Measurements from ENCODE around the gene FAM118B.

Gene FAM118B

GRCh38 chr11:126268361-126268707 lies 56.8 kb downstream of the FAM118B start:
- no peak for DNase-seq (ENCODE audit: insufficient read length, low spot score)
- FAIRE-seq: no peak
- TF ChIP-seq CTCF (IDR thresholded peaks at IDR 0.05; ENCODE audit: insufficient read depth, missing control alignments): no peak

- FAIRE-seq (no peak), DNase-seq (ENCODE audit: insufficient read length, low spot score) (peak; percentile 99)
- no peak for TF ChIP-seq CTCF (IDR thresholded peaks at IDR 0.05; ENCODE audit: insufficient read depth, missing control alignments)
These were observed 57.4 kb downstream of the FAM118B start, which contains the start of the genes FOXRED1 and SRPRA for GRCh38 chr11:126268708-126269579. Gene FOXRED1 (plus strand): TSS chr11:126269154. CDS start chr11:126269207, 53 bp downstream. Gene SRPRA (minus strand): TSS chr11:126268895. CDS start chr11:126268804, 91 bp downstream.

DNA sequence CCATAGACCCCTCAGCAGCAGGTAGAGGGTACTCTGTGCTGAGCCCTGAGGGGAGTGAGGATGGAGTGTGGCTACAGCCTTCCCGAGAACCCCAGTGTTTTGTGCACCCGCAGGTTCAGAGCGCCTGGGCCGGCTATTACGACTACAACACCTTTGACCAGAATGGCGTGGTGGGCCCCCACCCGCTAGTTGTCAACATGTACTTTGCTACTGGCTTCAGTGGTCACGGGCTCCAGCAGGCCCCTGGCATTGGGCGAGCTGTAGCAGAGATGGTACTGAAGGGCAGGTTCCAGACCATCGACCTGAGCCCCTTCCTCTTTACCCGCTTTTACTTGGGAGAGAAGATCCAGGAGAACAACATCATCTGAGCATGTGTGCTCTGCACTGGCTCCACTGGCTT lies 65.7 kb downstream of the FAM118B start:
- TF ChIP-seq CTCF (IDR thresholded peaks at IDR 0.05; ENCODE audit: insufficient read depth, missing control alignments): no peak
- DNase-seq (ENCODE audit: insufficient read length, low spot score) (no peak), FAIRE-seq (no peak)

DNA sequence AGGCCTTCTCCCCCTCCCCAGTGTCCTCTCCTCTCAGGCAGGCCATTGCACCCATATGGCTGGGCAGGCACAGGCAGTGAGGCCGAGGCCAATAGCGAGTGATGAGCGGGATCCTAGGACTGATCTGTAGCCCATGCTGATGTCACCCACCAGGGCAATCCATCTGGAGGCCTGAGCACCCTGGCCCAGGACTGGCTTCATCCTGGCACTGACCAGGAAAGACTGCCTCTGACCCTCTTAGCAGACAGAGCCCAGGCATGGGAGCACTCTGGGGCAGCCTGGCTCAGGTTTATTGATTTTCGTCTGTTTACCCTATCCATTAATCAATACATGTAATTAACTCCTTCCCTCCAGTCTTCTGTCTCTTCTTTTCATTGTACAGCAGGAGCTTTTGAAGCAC lies 66.2 kb downstream of the FAM118B start:
- DNase-seq (ENCODE audit: insufficient read length, low spot score) (no peak), FAIRE-seq (no peak)
- no peak for TF ChIP-seq CTCF (IDR thresholded peaks at IDR 0.05; ENCODE audit: insufficient read depth, missing control alignments)

DNA sequence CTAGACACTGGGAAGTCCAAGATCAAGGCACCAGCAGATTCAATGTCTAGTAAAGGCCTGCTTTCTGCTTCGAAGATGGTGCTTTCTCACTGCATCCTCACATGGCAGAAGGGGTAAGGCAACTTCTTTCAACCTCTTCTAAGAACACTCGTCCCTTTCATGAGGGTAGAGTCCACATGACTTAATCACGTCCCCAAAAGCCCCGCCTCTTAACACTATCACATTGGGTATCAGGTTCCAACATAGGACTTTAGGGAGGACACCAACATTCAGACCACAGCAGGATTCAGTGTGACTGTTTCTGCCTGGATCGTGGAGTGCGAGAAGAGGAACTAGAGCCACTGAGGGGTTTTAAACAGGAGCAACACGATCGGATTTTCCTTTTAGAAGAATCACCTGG lies 67.6 kb downstream of the FAM118B start:
- no peak for FAIRE-seq
- DNase-seq (ENCODE audit: insufficient read length, low spot score): no peak

GRCh38 chr11:126280595-126280994 lies 69.0 kb downstream of the FAM118B start:
- no peak for FAIRE-seq
- DNase-seq (ENCODE audit: insufficient read length, low spot score): no peak
- no peak for TF ChIP-seq CTCF (IDR thresholded peaks at IDR 0.05; ENCODE audit: insufficient read depth, missing control alignments)

More for the DNA sequence above, 67.6 kb downstream of the FAM118B start:
- TF ChIP-seq CTCF (IDR thresholded peaks at IDR 0.05; ENCODE audit: insufficient read depth, missing control alignments): no peak

GRCh38 chr11:126281245-126281644 lies 69.7 kb downstream of the FAM118B start:
- TF ChIP-seq CTCF (IDR thresholded peaks at IDR 0.05; ENCODE audit: insufficient read depth, missing control alignments): no peak
- FAIRE-seq: no peak

More at GRCh38 chr11:126281245-126281644, 69.7 kb downstream of the FAM118B start:
- DNase-seq (ENCODE audit: insufficient read length, low spot score): no peak
